ENCODE results near the gene CAPN14.

- no peak for TF ChIP-seq SP1 (IDR thresholded peaks at IDR 0.05)
- no peak for TF ChIP-seq MAX (IDR thresholded peaks at IDR 0.05)
- TF ChIP-seq CTCF (IDR thresholded peaks at IDR 0.05; ENCODE audit: low read depth, low read length, missing input control), result no peak
- no peak for TF ChIP-seq YY1 (IDR thresholded peaks at IDR 0.05)
- TF ChIP-seq RAD21 (IDR thresholded peaks at IDR 0.05), result no peak
- TF ChIP-seq RXRA (IDR thresholded peaks at IDR 0.05), result no peak
- no peak for TF ChIP-seq REST (IDR thresholded peaks at IDR 0.05)
Measured at GRCh38 chr2:31127931-31128330, 89.4 kb downstream of the CAPN14 start.

Measured in liver (tissue), 3 donors.